NCI-H146 treated with DMSO at 0.1 percent for 48 hours (cell line): ENCODE data around the gene PNPO.

Source experiments
- DNase-seq: peaks from one replicate; lab custom pipeline; 2025; ENCODE audit not compliant: unreplicated experiment; lab: John Stamatoyannopoulos, UW

The PNPO gene

DNA sequence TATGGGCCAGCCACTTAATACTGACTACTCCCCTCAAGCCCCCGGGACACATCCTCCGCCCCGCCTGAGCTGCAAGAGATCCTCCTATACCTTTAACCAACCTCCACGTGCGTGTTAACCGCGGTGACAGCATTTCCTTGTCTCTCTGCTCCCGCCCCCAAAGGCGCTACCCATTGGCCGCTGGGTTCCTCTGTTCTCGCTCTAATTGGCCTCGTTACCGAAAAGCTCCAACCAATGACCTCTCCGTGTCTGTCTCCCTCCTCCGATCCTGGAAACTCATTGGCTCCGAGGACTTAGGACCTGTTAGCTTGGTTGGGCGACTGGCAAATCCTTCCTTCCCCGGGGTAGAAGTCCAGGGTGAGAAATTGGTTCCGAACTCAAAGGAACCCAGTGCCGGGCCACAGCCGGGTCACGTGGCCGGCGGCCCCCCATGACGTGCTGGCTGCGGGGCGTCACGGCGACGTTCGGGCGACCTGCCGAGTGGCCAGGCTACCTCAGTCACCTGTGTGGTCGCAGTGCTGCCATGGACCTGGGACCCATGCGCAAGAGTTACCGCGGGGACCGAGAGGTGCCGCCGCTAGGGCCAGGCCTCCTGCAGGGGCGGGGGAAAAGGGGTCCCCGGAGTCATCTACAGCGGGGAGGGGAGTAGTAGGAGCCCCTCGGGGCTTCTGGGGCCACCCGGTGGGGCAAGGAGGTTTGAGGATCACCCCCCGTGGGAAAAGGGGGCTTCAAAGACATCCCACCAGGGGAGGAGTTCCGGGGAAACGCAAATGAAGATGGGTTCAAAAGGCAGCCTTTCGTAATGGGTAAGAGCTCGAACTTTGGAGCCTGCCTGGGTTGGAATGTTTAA is at the start of gene PNPO:
PNPO (plus strand) TSS at position 326 of the 850 bp plus-strand sequence; CDS start at position 431, 105 bp downstream.
- peak; percentile 97 for DNase-seq

DNA sequence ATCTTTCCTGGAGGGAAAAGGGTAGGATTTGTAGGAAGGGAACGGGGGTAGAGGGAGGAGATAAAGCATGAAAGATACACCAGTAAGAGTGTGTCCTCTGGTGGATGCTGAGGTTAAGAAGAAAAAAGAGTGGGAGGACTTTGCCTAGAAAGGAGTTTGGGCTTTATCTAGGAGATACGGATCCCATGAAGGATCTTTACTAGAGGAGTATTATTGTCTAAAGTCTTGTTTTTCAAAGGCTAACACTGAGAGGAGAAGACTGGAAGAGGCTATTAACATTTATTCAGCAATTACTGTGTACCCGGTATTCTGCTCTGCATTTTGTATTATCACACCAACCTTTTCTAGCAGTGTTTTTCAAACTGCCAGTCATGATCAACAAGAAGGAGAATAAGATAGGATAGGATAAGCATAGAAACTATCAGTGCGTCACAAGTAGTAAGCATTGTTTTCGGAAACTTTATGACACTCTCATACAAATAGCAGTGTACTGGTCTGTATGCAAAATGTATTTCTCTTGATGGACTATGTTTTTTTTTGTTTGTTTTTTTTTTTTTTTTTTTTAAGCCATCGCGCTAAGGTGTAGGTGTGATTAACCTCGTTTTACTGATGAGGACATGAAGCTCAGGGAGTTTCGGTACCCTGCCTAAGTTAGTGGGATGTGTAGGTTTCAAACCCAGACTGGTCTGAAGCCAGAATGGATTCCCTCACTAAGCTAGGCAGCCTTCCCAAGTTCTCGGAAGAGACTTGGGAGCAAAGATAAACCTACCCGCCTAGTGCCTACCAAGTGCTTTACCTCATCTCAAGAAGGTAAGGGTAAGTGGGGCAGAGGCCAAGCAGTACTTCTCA is 46.6 kb upstream of the PNPO start:
- no peak for DNase-seq

DNA sequence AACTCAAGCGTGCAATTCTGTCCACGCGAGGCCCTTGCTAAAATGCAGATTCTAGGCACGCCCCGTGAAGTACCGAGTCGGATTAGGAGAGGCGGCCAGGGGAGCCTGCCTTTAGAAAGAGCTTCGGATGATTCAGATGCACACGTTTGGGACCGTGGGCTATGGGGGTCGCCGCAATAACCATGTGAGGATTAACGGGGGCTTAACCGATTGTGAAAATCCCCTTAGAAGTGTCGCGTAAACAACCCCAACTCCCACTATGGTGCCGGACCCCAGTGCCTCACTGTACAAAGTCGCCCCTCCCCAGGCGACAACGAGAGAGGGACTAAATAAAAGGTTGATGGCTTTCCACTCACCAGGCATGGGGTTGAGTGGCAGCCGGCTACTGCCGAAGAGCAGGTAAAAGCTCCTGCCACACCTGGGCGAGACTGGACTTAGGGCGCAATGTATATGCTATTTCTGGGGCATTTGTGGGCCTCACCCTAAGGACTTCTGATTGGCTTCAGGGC is 46.0 kb upstream of the PNPO start:
- DNase-seq, result peak; percentile 20

DNA sequence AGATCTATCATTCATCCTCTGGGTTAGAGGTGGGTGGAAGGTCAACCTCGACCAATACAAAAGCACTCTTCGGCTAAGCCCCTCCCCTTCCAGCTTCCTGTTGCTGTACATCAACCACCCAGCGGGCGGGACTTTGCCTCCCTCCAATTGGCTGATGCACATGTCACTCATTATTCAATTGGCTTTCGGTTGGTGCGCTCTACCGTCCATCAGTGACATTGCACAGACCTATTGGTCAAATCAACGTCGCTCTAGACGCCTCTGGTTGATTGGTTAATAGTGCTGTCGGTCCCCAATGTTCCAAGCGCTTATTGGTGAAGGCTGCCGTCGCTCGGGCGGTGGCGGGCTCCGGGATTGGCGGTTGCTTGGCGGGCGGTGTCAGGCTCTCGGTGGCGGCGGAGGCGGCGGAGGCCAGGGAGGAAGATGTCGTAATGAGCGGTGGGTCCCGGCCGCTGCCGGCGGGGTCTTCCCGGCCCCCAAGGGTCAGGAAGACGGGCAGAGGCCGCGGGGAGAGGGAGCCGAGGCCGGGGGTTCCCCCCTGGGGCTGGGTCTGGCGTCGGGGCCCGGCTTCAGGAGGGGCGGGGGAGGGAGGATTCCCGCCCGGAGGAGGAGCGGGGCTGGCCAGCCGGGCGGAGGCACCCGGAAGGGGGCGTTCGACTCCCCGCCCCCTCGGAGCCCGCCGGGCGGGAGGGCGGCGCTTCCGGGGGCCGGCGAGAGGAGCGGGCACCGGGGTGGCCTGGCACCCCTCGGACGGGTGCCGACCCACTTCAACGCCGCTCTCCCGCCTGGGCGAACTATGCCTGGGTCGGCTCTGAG is 45.3 kb upstream of the PNPO start, which contains the start of gene SP2:
SP2 (plus strand) TSS at position 381 of the 816 bp plus-strand sequence; CDS start at position 432, 51 bp downstream.
- DNase-seq, result peak; percentile 100

DNA sequence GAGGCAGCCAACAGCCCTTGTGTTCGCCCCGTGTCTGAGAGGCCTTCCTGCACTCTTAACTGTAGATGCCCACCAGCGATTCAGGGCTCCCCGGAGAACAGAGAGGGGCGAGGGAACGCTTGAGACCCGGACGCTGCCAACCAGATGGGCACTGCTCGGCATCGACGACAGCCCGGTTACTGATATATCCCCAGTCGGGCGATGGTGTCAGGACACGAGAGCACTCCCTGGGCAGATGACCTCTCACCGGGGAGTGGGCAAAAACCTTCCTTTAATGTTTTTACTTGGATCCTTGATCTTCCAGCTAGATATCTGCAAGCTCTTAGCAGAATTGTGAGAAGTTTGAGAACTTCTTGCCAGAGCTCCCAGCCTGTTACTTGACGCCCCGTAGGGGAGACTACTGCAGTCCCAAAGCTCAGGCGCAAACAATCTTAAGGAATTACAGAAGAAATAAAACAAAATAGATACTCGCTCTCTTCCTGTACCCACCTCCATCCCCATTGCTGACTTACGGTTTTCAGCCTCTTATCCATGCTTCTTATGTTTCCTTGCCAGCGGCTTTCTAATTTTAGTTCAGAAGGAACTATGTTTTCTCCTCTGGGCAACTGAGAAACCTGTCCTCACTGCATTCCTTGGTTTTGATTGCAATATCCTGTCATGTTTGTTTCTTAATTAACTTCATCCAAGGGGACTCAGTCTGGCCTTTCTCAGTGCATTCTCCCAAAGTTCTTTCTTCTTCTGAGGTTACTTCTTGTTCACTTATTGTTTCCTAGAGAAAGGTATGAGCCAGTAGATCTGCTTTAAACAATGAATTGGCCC is 44.5 kb upstream of the PNPO start:
- DNase-seq, result no peak

DNA sequence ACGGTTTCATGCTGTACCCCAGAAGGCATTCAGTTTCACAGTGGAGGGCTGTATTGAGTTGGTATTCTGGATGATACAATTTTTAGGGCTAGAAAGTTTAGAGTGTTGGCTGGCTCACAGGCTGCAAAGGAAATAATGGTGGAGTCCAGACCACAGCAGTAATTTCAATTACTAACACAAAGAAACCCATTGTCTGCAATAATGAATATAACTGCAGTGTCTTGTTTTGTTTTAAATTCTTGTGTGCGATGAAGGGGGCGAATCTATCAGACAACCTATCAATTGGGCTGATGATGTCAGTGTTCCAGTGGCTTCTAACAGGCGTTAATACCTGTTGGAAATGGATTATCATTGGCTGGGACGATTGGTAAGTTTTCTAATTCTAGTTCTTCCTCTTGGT is 43.8 kb upstream of the PNPO start:
- no peak for DNase-seq

DNA sequence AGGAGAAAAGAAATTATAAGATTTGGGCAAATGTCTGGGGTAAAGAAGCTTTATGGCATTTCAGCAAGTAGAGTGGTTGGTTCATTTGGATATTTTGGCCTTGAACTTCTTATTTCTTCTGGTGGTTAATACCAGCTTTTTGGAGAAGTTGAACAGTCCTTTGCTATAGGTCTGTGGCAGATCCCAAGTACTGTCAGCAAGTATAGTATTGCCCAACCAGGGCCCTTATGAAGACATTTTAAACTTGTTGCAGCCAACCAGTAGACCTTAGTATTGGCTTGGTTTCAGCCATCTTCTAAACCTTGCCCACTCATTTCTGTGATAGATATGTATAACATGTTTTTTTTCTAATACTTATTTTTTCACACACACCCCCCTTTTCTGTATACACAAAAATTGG is 43.1 kb upstream of the PNPO start:
- DNase-seq, result no peak

DNA sequence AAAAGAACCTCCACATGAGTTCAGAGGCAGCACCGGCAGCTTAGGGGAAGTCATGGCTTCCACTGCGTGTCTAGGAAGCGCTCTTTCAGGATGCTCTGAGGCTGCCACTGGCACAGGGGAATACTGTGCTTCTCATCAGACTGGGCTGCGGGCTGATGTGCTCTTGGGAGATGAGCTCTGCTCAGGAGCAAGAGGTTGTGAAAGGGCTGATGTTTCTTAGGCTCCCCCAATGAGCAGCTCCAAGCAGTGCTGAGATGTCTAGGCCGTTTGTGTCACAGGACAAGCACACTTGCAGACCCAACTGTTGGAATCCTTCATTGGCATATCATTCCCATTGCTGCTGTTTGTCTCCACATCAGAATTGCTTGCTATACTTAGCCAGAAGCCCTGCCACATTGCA is 41.7 kb upstream of the PNPO start:
- no peak for DNase-seq

DNA sequence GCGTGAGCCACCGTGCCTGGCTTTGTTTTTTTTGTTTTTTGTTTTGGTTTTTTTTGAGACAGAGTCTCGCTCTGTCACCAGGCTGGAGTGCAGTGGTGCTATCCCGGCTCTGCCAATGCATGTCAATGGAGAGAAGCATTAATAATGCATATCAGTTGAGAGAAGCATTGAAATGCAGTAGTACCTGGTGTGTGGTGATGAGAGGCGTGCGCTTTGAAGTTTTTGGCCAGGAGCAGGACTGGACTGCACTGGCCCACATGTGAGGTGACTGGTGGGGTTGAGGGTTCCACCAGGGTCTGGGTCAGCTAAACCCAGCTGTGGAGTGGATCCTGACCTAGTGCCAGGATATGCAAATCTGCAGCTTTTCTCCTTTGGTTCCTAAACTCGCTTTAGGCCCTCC is 39.9 kb upstream of the PNPO start:
- DNase-seq, result no peak

DNA sequence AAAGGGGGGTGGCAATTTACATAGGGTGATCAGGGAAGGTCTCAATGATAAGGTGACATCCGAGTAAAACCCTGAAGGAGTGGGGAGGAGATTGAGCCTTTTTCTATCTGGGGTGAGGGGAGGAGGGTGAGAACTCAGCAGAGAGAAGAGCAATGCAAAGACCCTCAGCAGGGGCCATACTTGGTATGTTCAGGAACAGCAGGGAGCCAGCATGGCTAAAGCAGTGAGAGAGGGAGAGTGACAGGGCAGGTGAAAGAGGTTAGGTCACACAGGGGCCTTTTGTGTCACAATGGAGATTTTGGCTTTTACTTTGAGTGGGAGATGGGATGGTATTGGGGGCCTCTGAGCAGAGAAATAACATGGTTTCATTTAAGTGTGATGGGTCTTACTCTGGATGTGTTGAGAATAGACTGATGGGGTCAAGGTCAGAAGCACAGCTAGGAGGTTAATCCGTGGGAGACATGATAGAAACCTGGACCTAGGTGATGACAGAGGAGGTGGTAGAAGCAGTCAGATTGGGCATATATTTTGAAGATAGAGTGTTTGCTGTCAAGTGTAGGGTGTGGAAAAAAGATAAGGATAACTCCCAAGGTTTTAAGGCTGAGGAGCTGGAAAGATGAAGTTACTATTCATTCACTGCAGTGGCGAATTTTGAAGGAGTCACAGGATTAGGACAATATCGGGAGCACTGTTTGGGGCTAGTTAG is 39.2 kb upstream of the PNPO start:
- no peak for DNase-seq

DNA sequence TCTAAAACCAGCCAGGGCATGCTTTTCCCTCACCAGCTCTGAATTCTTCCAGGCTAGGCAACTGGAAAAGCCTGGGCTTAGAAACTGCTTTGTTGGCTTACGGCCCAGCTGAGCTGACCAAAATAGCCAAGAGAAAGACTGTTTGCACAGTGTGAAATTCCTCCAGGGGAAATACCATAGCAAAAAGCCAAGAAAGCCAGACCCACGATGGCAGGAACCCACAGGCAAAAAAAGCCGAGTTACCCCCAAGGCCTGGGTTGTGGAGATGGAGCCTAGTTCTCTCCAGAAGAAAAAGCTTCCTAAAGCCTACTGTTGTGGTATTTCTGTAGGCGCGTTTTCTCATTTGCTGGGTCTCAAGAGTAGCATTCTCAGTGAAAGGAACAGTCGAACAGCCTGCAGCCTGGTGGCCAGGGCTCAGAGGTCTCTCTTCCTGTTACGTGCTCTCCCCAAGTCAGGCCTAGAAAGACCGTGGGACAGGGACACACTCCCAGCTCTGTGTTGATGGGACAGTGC is 36.1 kb upstream of the PNPO start:
- no peak for DNase-seq

DNA sequence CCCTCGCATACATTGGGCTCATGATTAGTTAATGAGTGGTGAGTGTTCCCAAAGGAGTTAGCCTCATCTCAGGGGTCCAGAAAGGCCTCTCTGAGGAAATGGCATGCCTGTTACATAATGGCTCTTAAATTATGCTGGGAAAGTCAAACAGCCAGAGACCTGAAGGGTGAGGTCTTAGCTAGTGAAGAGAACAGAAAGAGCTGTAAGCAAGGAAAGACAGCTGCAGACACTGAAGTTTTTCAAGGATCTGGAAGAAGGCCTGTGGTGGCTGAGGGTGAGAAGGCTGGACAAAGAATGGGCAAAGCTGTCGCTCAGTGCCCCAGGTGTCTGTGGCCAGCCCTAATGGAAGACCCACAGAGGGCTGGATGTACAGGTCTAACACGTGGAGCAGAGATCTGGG is 34.9 kb upstream of the PNPO start:
- DNase-seq, result no peak

DNA sequence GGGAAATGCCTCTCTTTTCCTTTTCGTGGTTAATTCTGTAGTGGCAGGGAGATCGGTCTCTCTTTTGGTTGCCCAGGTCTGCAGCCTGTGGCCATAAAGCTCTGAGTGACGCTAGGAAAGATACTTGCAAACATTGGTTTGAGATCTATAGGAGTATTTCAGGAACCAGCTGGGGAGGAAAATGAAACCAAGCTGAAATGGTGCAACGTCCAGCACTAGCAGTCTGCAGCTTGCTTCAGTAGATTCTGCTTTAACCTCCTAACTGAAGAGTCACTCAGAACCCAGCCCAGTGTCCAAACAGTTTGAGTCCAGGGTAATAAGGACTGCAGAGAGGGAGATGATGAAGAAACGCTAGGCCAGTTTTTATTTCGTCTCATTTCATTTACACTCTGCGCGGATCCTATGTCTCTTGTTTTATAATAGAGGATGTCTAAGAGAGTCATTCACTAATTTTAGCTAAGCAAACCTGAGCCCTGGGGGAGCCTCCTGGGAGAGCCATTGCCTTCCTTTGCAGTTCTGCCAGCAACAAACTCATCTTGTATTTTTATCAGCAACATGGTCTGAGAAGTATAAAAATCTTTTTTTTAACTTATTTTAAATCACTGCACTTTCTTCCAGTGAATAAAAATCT is 33.3 kb upstream of the PNPO start:
- no peak for DNase-seq

DNA sequence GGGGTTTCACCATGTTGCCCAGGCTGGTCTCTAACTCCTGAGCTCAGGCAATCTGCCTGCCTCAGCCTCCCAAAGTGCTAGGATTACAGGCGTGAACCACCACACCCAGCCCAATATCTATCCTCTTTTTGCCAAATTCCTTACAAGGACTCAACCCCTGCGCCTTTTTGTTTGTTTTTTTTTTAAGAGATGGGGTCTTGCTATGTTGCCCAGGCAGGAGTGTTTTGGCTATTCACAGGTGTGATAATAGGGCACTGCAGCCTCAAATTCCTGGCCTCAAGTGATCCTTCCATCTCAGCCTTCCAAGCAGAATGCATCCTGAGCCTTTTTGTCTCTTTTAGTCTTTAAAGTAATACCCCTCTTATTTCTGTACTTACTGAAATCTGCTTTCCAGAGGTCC is 28.3 kb upstream of the PNPO start:
- no peak for DNase-seq

DNA sequence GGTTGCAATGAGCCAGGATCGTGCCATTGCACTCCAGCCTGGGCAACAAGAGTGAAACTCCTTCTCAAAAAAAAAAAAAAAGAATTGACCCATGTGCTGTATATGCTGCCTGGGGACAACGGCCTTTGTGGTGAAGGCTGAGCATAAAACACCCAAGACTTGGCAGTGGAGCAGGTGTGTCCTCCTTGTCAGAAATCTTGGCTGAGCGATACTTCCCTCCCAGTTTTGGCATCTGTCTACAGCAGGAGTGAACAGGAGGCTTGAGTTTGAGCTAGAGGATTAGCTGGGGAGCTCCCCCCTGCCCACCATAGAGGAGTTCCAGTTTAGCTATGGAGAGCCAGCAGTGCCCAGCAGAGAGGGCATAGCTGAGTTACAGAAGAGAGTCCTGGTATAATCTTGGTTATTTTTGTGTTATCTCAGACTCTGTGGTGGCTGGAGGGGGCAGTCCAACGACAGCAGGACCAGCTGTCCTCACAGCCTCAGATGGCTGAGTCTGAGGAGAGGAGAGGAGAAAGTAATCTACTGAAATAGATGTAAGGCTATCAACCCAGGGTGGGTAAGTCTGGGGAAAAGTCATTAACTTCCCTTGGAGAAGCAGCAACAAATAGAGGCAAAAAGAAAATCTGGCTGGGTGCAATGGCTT is 26.9 kb upstream of the PNPO start:
- no peak for DNase-seq

DNA sequence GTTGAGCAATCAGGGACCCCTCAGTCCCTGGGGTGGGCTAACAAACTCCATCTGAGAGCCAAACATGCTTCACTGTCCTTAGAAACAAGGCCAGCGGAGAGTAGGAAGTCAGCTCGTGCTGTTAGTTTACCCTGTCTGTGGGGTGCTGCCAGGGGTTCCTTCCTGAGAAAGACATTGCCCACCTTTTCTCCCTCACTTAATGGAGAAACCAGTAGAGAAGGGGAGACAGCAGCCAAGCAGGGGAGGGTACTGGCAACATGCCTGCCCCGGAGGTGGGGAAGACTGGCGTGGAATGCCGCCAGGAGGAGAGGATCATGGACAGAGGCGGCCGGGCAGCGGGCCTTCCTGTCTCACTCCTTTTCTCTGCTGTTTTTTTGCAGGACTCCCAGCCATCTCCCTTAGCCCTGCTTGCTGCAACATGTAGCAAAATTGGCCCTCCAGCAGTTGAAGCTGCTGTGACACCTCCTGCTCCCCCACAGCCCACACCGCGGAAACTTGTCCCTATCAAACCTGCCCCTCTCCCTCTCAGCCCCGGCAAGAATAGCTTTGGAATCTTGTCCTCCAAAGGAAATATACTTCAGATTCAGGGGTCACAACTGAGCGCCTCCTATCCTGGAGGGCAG is 25.5 kb upstream of the PNPO start:
- no peak for DNase-seq

DNA sequence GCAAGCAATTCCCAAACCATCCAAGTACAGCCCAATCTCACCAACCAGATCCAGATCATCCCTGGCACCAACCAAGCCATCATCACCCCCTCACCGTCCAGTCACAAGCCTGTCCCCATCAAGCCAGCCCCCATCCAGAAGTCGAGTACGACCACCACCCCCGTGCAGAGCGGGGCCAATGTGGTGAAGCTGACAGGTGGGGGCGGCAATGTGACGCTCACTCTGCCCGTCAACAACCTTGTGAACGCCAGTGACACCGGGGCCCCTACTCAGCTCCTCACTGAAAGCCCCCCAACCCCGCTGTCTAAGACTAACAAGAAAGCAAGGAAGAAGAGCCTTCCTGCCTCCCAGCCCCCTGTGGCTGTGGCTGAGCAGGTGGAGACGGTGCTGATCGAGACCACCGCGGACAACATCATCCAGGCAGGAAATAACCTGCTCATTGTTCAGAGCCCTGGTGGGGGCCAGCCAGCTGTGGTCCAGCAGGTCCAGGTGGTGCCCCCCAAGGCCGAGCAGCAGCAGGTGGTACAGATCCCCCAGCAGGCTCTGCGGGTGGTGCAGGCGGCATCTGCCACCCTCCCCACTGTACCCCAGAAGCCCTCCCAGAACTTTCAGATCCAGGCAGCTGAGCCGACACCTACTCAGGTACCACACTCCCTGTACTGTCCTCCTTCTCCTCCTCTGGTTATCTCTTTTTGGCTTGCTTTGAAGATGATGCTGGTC is 24.7 kb upstream of the PNPO start:
- no peak for DNase-seq
